OCI-M2 (cell line): ENCODE results near the gene ZNF765.
"Not testable (repeated sequence)": the region's sequence is repeated elsewhere in the genome, so short reads cannot be mapped to it uniquely, and the experiment has no call there.

ENCODE experiments used
- DNase-seq: peaks from one replicate; lab custom pipeline; 2025; ENCODE audit not compliant: unreplicated experiment; lab: John Stamatoyannopoulos, UW

ZNF765 gene

DNA sequence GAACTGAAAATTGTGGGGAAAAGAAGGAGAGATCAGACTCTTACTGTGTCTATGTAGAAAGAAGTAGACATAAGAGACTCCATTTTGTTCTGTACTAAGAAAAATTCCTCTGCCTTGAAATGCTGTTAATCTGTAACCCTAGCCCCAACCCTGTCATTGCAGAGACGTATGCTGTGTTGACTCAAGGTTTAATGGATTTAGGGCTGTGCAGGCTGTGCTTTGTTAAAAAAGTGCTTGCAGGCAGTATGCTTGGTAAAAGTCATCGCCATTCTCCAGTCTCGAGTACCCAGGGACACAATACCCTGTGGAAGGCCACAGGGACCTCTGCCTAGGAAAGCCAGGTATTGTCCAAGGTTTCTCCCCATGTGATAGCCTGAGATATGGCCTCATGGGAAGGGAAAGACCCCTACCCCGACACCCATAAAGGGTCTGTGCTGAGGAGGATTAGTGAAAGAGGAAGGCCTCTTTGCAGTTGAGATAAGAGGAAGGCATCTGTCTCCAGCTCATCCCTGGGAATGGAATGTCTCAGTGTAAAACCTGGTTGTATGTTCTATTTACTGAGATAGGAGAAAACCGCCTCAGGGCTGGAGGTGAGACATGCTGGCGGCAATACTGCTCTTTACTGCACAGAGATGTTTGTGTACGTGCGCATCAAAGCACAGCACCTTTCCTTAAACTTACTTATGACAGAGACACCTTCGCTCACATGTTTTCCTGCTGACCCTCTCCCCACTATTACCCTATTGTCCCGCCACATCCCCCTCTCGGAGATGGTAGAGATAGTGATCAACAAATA is 25.8 kb downstream of the ZNF765 start:
- not testable (repeated sequence) for DNase-seq

DNA sequence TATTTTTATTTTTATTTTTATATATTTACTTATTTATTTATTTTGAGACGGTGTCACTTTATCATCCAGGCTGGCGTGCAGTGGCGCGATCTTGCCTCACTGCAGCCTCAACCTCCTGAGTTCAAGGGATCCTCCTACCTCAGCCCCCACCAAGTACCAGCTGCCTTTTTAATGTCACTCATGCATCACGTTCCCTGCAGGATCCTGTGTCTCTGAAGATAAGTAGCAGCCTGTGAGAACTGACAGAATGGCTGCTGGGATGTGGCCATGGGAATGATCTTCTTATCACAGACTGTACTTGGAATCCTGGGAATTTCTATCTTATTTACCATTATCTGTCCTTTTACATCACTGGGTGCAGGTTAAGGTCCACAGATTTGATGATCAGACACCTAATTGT is 27.6 kb downstream of the ZNF765 start:
- DNase-seq: no peak

DNA sequence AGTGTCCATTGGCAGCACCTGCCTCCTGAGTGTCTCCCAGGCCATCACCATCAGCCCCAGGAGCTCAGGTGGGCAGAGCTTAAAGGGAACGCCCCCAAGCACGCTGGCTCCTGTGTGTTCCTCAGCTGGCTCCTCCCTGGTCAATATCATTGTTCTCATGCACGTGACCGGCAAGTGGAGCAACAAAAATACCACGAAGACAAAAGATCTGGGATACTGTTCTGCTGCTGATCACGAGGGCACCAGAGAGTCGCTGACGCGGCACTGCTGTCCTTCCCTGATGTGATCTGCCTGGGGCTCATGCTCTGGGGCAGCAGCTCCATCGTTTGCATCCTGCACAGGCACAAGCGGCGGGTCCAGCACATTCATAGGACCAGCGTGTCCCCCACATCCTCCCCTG is 28.1 kb downstream of the ZNF765 start:
- not testable (repeated sequence) for DNase-seq

DNA sequence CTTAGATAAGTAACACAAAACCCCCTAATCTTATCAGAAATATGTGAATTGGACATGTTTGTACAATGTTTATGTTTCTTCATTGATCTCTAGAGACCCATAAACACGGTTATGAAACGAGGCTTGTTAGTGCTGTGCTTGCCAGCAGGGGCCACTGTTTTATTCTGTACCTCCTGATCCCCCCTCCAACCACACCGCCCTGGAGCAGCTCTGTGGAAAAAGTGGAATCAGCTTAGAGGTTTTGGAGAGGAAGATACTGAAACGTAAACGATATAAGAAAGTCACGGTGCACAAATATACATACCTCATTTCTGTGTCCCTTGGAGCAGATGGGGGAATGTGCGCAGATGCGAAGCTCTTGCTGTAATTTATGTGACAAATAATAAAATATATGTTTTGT is 28.7 kb downstream of the ZNF765 start:
- not testable (repeated sequence) for DNase-seq

DNA sequence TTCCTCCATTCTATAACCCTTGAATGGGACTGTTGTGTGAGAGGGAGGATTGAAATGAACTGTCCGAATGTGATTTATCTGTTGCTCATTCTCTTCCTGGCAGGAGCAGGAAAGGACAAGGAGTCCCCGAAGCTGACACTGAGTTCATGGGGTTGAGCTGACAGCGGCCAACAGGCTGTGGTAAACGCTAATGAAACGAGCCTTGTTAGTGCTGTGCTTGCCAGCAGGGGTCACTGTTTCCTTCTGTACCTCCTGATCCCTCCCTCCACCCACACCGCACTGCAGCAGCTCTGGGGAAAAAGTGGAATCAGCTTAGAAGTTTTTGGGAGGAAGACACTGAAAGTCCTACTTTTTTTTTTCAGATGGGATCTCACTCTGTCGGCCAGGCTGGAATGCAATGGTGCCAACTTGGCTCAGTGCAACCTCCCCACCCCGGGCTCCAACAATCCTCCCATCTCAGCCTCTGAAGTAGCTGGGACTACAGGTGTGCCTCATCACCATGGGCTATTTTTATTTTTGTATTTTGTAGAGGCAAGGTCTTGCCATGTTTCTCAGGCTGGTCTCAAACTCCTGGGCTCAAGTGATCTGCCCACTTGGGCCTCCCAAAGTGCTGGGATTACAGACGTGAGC is 30.1 kb downstream of the ZNF765 start:
- no peak for DNase-seq

DNA sequence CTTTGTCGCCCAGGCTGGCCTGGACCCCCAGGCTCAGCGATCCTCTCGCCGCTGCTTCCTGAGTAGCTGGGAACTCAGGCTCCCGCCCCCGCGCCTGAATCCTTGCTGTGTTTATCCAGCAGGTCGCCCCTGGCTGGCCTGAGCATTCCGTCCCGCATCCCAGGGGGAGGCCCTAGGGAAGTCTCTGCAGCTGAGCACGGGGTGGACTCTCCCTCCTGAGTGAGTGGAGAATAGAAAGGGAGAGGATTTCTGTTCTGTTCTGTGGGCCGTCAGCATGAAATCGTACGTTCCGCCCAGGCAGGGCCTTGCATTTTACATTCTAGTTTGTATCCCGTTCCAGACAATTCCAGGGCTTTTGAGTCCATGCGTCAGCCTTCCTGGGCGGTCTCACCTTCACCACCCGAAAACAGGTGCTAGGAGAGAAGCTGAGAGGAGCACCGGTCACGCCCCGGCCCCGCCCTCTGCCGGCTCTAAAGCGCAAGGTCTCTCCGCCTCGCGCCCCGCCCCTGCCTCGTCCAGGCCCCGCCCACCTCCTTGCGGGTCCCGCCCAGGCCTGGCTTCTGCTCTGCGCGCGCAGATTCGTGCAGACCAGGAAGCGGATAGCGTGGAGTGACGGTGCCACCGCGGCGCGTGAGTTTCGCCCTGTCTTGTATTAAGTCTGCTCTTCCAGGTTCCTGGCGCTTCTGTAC is 36.6 kb downstream of the ZNF765 start, which contains the start of gene ZNF761:
Gene ZNF761 (plus strand): TSS at position 586 of the 689 bp plus-strand sequence. CDS start 15,285 bp downstream, outside the sequence.
- DNase-seq: peak; percentile 10

DNA sequence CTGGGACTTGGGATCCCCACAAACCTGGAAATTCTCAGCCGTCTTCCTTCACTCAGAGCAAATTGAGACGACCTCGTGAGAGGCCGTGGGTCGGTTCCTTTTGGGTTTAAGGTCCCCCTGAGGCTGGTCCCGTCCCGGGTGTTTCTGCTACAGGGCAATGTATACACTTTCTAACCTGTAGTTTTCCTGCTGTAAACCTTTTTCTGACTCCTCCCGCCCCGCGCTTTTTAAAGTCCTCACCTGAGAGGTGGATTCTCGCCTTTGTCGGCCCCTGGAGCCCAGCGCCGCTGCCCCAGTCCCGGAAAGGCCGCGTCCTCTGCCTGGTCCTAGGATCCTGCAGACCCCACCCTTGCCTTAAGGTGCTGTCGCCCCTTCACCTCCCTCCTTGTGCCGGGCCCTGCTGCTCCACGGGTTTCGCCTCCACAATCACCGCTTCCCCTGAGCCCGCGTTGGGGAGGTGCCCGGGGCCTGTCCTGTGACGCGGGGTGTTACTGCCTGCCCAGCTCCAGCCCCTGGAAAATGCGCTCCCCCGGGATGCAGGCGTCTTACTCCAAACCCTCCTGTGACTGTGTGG is 37.2 kb downstream of the ZNF765 start:
- no peak for DNase-seq

DNA sequence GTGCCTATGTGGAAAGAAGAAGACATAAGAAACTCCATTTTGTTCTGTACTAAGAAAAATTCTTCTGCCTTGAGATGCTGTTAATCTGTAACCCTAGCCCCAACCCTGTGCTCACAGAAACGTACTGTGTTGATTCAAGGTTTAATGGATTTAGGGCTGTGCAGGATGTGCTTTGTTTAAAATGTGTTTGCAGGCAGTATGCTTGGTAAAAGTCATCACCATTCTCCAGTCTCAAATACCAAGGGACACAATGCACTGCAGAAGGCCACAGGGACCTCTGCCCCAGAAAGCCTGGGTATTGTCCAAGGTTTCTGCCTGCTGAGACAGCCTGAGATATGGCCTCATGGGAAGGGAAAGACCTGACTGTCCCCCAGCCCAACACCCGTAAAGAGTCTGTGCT is 48.9 kb downstream of the ZNF765 start:
- not testable (repeated sequence) for DNase-seq

DNA sequence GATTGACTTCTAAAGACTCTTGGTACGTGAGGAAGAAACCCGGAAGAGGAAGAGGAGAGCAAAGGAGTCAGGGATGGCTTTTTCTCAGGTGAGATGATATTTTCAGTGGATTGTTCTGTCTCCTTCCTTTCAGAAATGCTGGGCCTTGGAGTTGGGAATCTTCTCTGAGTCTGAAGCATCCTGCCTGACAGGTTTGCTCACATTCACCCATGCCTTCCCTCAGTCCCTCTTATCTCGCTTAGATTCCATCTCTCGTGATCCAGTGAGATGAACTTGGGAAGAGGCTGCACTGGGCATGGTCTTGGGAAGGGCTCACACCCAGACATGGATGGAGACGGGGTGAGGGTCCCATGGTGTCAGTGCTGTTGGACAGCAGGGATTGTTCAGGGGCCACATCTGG is 52.2 kb downstream of the ZNF765 start:
- not testable (repeated sequence) for DNase-seq

DNA sequence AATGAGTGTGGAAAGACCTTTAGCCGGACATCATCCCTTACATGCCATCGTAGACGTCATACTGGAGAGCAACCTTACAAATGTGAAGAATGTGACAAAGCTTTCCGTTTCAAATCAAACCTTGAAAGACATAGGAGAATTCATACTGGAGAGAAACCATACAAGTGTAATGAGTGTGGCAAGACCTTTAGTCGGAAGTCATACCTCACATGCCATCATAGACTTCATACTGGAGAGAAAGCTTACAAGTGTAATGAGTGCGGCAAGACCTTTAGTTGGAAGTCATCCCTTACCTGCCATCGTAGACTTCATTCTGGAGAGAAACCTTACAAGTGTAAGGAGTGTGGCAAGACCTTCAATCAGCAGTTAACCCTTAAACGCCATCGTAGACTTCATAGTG is 60.9 kb downstream of the ZNF765 start:
- no peak for DNase-seq

DNA sequence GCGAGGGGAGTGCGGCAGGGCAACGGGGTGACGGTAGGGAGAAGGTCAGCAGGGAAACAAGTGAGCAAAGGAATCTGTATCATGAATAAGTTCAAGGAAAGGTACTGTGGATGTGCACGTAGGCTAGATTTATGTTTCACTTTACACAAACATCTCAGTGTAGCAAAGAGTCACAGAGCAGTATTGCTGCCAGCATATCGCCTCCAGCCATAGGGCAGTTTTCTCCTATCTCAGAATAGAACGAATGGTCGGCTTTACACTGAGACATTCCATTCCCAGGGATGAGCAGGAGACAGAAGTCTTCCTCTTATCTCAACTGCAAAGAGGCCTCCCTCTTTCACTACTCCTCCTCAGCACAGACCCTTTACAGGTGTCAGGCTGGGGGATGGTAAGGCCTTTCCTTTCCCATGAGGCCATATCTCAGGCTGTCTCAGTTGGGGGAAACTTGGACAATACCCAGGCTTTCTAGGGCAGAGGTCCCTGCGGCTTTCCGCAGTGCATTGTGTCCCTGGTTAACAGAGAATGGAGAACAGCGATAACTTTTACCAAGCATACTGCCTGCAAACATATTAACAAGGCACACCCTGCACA is 65.3 kb downstream of the ZNF765 start:
- not testable (repeated sequence) for DNase-seq

DNA sequence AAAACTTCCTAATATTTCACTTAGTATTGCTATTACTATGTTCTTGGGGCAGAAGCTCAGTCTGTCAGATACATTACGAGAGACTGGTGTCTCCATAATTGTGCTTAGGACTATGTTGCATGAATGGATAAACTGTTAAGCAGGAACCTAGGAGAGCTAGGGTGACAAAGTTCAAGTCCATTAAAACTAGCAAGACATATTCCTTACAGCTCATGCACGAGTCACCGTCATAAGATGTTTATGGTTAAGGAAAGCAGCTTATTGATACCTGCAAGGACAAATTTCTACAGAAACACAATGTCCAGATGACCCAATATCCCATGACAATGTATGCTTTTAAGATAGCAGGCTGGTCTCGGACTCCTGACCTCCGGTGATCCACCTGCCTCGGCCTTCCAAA is 66.9 kb downstream of the ZNF765 start:
- DNase-seq: no peak

DNA sequence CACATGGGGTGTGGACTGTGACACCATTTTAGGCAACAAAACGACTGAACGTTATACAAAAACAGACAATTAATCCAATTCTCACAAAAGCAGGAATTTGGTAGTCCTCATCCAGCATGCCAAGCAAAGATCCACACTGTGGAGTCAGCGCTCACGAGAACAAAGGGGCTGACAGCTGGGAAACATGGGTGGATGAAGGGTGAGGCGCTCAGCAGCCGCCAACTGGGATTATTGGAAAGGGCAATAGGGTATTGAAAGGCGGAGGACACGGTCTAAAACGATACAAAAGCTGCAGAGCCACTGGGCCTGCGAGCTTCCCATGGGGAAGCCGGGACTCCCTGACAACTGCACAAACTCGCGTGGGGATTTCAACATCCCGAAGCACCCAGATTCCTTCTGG is 67.9 kb downstream of the ZNF765 start:
- no peak for DNase-seq

DNA sequence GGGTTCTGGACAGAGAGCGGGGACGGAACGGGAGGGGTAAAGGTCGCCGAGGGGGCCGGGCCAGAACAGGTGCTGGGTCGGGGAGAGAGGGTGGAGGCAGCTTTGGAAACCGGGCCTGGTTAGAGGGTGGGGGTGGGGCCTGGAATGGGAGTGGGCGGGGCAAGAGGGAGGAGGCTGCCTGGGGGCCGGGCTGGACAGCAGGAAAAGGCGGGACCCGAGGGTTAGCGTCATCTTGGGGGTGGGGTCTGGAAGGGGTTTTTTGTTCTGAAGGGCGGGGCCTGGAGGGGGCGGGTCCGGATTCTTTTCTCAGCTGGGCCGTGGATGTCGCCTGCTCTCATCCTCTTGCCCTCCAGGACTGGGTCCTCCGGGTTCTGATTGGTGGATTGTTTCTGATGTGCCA is 68.3 kb downstream of the ZNF765 start:
- DNase-seq: no peak

DNA sequence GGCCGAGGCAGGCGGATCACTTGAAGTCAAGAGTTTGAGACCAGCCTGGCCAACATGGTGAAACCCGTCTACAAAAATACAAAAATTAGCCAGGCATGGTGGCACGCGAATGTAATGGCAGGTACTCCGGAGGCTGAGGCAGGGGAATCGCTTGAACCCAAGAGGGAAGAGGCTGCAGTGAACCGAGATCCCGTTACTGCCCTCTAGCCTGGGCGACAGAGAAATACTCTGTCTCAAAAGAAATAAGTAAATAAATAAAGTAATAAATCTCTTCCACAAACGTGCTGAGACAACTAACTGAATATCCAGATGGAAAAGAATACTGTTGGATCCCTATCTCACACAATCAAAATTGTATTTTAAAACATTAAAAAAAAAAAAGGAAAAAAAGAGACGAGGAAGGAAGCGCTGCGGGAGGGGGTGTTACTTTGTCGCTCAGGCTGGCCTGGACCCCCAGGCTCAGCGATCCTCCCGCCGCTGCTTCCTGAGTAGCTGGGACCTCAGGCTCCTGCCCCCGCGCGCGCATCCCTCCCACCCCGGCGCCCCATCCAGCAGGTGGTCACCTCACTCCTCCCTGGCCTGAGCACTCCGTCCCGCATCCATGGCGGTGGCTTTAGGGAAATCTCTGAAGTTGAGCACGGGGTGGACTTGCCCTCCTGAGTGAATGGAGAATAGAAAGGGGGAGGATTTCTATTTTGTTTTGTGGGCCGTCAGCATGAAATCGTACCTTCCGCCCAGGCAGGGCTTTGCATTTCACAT is 72.0 kb downstream of the ZNF765 start:
- no peak for DNase-seq

DNA sequence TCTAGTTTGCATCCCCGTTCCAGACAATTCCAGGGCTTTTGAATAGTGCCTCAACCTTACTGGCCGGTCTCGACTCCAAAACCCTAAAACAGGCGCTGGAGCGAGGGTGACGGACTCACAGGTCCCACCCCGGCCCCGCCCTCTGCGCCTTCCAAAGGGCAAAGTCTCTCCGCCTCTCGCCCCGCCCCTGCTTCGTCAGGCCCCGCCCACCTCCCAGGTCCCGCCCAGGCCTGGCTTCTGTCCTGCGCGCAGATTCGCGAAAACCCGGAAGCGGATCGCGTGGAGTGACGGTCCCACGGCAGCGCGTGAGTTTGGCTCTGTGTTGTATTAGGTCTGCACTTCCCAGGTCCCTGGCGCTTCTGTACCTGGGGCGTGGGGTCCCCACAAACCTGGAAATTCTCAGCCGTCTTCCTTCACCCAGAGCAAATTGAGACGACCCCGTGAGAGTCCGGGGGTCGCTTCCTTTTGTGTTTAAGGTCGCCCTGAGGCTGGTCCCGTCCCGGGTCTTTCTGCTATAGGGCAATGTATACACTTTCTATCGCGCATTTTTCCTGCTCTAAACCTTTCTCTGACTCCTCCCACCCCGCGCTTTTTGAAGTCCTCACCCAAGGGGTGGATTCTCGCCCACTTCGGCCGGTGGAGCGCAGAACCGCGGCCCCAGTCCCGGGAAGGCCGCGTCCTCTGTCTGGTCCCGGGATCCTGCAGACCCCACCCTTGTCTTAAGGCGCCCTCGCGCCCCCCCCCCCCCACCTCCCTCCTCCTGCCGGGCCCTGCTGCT is 72.7 kb downstream of the ZNF765 start, which contains the start of gene ZNF813:
Gene ZNF813 (plus strand): TSS at position 249 of the 778 bp plus-strand sequence. CDS start 16,090 bp downstream, outside the sequence.
- no peak for DNase-seq

DNA sequence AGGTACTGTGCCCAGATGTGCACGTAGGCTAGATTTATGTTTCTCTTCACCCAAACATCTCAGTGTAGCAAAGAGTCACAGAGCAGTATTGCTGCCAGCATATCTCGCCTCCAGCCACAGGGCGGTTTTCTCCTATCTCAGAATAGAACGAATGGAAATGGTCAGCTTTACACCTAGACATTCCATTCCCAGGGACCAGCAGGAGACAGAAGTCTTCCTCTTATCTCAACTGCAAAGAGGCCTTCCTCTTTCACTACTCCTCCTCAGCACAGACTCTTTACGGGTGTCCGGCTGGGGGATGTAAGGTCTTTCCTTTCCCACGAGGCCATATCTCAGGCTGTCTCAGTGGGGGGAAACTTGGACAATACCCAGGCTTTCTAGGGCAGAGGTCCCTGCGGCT is 73.7 kb downstream of the ZNF765 start:
- DNase-seq: not testable (repeated sequence)

DNA sequence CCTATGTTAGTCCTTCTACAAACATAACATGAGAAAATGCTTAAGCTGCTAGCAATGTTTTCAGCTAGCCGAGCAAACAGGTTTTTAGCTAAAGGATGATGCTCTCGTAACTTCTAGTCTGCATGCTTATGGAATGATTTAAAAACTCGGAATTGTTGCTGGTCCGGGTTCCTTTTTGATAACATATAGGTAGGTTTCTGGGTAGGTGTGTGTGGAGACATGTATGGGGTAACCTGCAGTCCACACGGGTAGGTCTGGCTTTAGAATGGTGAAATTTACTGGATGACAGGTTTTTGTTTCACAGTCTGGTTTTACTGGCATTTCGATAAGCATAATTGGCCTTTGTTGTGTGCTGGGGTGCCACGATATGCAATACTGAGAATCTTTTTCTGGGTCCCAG is 77.0 kb downstream of the ZNF765 start:
- no peak for DNase-seq

DNA sequence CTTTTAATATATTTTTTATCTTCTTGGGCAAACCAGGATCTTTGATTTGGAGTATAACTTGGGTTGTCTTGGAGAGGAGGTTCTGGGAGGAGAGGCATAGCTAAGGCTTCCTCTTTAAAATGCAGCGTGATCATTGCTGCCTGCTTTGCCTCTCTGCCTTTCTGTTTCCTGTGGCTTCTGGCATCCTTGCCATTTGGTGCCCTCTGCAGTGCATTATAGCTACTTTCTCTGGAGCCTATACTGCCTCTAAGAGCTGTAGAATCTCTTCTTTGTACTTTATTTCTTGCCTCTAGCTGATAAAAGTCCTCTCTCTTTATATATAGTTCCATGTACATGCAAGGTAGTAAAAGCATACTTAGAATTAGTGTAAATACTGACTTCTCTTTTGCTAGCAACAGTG is 79.9 kb downstream of the ZNF765 start:
- not testable (repeated sequence) for DNase-seq
